HG03378 (cell line): ENCODE results near the gene CROCC2.

Experiments
- ATAC-seq: cut with Tn5 transposase; IDR thresholded peaks from one replicate; pipeline ENCODE4 v1.9.1; 2021; ENCODE audit warnings: mild to moderate bottlenecking, moderate library complexity; ENCODE audit not compliant: unreplicated experiment

CROCC2 gene

GRCh38 chr2:240906141-240906910, at the start of gene CROCC2:
Gene CROCC2, plus strand, starts transcription at chr2:240906336. Its CDS starts 178 bp downstream, at chr2:240906514.
- ATAC-seq = no peak

- ATAC-seq = no peak
Measured at GRCh38 chr2:240857039-240858008, 48.8 kb upstream of the CROCC2 start.

- ATAC-seq = no peak
Measured at GRCh38 chr2:240858321-240858720, 47.8 kb upstream of the CROCC2 start.

DNA sequence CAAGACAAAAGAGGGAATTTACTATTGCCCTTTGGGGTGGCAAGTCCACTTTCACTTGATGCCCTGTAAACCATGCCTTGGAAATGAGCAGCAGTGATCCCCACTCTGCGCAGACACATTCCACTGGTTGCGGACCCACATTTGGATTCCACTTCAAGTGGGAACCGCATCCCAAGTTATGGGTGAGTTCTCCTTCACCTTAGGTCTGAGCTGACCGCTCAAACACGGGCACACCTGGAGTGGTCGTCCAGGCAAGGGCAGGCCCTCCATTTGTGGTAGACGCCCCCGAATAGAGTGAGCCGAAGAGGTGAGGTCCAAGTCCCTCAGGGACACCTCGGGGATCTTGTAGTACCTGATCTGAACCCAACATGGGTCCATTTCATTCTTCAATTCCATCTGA, 47.3 kb upstream of the CROCC2 start:
- ATAC-seq = no peak

DNA sequence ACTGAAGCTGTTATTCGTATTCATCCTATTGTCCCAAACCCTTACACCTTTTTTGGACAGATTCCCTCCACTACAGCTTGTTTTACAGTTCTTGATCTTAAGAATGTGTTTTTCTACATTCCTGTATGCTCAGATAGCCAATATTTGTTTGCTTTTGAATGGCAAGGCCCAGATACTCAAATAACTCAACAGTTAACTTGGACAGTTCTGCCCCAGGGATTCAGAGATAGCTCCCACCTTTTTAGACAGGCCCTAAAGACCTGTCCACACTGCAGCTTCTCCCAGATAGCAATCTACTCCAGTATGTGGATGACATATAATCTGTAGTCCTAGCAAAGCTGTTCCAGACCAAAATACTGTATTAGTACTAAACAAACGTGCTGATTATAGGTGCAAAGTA, 44.6 kb upstream of the CROCC2 start:
- ATAC-seq = no peak

- ATAC-seq = no peak
Measured at GRCh38 chr2:240864475-240864874, 41.7 kb upstream of the CROCC2 start.

- no peak for ATAC-seq
Measured at GRCh38 chr2:240865391-240865790, 40.7 kb upstream of the CROCC2 start.

DNA sequence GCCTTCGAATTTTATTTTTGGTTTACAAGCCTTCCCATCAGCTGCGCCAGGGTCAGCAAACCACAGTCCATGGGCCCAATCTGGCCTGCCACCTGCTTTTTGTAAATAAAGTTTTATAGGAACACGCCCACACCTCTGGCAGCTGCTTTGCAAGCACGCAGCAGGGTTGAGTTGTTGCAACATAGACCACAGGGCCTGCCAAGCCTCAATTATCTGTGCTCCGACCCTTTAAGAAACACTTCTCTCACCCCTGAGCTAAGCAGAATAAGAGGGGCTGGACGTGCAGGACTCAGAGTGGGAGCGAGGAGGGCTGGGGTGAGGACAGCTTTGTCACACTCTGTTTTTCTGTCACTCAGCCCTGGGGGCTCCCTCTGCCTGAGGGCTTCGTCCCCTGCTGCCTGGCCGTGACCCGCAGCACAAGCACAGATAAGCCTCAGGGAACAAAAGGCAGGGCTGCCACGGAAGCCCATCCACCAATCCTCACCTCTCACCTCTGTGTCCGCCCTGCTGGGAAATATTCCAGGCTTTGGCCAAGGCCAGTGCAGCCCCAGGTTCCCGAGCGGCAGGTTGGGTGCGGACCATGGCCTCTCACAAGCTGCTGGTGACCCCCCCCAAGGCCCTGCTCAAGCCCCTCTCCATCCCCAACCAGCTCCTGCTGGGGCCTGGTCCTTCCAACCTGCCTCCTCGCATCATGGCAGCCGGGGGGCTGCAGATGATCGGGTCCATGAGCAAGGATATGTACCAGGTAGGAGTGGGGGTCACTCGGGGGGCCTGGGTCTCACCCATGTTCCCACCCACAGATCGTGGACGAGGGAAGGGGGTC, 37.6 kb upstream of the CROCC2 start, which contains the start of gene AGXT:
TSS of gene AGXT (plus strand) at position 539 of the 823 bp plus-strand sequence. CDS start at position 581, 42 bp downstream.
- no peak for ATAC-seq

GRCh38 chr2:240869109-240869955, 36.8 kb upstream of the CROCC2 start:
- no peak for ATAC-seq

DNA sequence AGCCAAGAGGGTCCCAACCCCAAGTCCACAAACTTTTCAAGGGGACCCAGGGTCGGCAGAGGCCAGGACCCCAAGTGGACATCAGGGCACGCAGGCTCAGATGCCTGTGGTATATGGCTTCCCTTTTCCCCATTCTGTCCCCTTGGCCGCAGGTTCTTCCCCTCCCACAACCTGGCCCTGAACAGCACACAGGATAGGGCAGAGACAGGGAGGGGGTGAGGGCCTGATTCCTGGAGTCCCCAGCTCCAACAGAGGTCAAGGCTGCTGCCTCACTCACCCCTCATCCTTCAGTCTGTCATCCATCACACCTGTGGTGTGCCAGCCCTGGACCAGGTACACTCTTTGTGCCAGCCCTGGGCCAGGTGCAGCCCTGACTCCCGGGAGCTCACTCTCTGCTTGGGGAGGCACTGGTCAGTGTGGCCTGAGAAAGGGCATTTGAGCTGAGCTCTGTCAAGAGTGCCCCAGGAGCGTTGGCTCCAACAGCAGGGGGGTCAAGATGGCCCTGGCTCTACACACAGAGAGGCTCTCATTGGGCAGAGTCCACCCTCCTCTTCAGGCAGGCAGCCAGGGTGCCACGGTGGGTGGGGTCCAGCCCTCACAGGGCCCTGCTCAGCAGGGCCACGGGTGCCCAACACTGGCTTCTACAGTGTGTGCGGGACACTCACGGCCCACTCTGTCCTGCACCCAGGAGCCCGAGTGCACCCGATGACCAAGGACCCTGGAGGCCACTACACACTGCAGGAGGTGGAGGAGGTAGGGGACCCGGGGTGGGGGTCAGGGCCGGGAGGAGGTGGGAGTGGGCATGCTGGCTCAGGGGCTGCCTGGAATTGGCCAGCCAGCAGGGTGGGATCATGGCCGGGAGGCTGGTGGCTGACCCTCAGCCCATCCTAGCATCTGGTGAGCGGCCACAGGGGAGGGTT, 35.9 kb upstream of the CROCC2 start:
- ATAC-seq = no peak

DNA sequence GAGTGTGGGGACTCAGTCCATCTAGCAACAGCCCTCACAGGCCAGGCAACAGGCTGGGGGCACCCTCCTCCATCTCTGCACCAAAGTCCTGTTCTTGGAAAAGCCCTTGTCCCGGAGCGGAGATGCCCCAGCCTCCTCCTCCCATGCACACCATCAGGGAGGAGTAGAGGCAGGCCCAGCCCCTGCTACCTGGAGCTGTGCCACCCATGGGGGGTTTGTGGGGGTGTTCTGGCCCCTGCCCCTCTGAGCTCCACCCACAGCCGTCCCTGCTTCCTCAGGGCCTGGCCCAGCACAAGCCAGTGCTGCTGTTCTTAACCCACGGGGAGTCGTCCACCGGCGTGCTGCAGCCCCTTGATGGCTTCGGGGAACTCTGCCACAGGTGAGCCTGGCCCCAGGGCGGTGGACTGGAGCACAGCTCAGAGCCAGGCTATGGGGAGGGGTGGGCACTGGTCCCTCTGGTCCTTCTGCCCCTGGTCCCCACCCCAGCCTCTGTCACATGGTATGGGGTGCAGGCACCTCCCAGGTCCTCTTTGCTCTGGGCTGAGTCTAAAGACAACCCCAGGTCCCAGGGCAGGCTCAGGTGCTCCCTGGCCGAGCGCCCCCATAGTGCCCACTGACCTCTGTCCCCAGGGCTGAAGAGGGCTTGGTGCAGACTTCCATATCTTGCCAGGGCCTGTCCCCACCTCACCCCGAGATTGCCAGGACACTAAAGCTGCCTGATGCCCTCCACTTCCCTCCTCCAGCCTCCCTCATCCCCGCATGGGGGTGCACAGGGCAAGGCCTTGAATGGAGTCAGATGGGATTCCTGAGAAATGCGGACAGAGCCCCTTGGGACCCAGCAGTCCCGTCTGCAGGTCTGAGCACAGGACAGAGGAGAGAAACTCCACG, 34.8 kb upstream of the CROCC2 start:
- ATAC-seq = no peak

DNA sequence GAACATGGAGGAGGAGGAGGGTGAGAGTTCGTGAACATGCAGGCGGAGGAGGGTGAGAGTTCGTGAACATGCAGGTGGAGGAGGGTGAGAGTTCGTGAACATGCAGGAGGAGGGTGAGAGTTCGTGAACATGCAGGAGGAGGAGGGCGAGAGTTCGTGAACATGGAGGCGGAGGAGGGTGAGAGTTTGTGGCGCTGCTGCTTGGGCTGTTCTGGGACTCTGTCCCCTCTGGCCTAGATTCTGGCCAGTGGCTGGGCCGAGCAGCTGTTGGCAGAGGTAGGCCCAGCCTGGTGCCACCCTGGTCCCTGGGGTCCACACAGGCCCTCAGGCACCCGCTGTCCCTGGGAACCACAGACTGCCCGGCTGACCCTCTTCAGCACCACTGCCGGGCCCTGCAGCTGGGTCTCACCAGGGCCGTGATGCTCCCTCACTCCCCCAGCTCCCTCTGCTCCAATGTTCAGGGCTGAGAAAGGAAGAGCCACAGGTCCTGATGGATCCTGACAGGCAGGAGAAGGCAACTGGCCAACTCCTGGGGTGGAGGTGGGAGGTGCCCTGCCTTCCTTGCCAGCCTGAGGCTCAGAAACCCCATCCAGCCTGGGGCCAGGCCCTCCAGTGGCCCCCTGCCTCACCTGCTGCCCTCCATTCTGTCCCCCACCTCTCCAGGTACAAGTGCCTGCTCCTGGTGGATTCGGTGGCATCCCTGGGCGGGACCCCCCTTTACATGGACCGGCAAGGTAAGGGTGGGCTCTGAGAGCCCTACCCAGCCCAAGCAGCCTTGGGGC, 33.6 kb upstream of the CROCC2 start:
- ATAC-seq = no peak

GRCh38 chr2:240873098-240873788, 32.9 kb upstream of the CROCC2 start:
- no peak for ATAC-seq

- no peak for ATAC-seq
Measured at GRCh38 chr2:240873805-240874714, 32.1 kb upstream of the CROCC2 start.

- ATAC-seq = no peak
Measured at GRCh38 chr2:240874715-240875227, 31.4 kb upstream of the CROCC2 start.
